GM06990 (cell line): ENCODE results near the gene AFAP1L2.

Experiments used
- DNase-seq: peaks from one replicate; pipeline ENCODE4 v3.0.0-alpha.2; 2011; ENCODE audit not compliant: insufficient read length; ENCODE audit errors: extremely low read depth
- H3K27me3 ChIP-seq: replicated peaks from 2 replicates; pipeline ENCODE4 v1.6.0; 2011; ENCODE audit warnings: low read length; ENCODE audit not compliant: control insufficient read depth, insufficient read depth
- H3K36me3 ChIP-seq: 2 replicates; pipeline ENCODE4 v1.5.1; 2011; ENCODE audit warnings: low read length; ENCODE audit not compliant: control insufficient read depth, insufficient read depth
- H3K4me3 ChIP-seq: replicated peaks from 2 replicates; pipeline ENCODE4 v1.5.1; 2011; ENCODE audit warnings: low read depth, mild to moderate bottlenecking, control low read depth, low read length
- TF ChIP-seq, protein P1 (sequence below): IDR thresholded peaks from 2 replicates; pipeline ENCODE4 v1.5.1; 2011; ENCODE audit warnings: low read length, control low read depth, mild to moderate bottlenecking, inconsistent platforms; ENCODE audit not compliant: insufficient read depth, poor library complexity, severe bottlenecking

Gene AFAP1L2

DNA sequence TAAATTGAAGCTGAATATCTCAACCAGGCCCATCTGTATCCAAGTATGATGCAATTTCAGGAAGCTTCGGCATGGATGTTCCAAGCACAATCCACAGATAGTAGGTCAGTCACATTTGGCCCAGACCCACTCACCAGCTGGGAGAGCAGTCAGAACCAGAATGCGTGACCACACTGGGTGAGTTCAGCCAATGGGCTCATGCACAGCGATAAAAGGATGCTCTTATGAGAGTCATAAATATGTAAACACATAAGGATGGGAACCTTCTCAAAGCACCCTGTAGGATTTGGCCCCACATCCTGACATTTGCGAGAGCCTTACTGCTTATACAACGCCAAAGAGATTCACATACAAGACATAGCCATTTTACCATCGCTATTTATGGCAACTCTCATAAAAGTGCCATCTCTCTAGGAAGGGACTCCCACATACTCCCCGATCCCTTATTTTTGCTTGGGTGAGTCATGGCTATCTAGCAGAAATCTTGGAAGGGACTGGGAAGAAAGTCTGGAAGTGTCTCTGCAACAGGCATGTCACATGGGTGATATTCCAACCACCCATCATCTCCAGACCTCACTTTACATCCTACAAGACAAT, 3.0 kb downstream of the AFAP1L2 start:
- Histone ChIP-seq H3K4me3 (no peak overlapping the region), H3K27me3 (no peaks in the 10 kb centered on the region; the same call in 1 of the 2 replicates), H3K36me3 (no peaks in the 10 kb centered on the region)
- no peak for DNase-seq
- TF ChIP-seq, protein P1, sequence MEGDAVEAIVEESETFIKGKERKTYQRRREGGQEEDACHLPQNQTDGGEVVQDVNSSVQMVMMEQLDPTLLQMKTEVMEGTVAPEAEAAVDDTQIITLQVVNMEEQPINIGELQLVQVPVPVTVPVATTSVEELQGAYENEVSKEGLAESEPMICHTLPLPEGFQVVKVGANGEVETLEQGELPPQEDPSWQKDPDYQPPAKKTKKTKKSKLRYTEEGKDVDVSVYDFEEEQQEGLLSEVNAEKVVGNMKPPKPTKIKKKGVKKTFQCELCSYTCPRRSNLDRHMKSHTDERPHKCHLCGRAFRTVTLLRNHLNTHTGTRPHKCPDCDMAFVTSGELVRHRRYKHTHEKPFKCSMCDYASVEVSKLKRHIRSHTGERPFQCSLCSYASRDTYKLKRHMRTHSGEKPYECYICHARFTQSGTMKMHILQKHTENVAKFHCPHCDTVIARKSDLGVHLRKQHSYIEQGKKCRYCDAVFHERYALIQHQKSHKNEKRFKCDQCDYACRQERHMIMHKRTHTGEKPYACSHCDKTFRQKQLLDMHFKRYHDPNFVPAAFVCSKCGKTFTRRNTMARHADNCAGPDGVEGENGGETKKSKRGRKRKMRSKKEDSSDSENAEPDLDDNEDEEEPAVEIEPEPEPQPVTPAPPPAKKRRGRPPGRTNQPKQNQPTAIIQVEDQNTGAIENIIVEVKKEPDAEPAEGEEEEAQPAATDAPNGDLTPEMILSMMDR, result no peak

DNA sequence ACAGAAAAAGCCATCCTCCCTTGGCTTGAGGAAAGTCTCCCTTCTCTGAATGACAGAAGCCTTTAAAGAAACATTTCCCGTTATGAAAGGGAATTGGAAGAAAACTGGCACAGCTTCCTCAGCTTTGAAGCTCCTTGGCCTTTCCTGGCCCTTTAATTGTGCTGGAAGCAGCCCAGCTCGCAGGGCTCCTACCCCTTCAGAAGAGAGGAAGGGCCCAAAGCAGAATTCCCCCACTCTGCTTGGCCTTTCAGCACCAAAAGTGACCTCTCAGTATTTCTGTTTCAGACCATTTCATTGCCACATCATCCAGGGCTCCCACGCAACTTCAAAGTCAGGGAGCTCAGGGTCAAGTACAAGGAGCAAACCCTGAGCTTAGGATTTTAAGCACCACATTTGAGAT, 4.2 kb downstream of the AFAP1L2 start:
- Histone ChIP-seq H3K4me3 (no peak overlapping the region), H3K27me3 (no peaks in the 10 kb centered on the region; the same call in 1 of the 2 replicates), H3K36me3 (no peaks in the 10 kb centered on the region)
- no peak for DNase-seq
- TF ChIP-seq, protein P1, result no peak

DNA sequence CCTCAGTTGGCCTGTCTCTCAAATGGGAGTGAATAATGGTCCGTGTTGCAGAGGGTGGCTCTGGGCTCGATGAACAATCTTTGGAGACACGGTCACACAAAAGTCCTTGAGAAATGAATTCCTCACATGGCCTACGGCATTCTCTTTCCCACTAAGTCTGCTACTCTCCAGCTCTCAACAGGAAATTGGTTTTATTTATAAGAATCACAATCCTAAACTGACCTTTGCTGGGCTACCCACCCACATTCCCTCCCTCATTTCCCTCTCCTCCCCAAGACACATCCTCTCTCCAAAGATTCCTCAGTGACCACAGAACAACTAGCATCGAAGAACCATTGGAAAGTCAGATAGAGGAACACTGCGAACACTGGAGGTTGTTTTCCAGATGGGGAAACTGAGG, 4.7 kb downstream of the AFAP1L2 start:
- no peaks in the 10 kb centered on the region for H3K36me3 ChIP-seq
- TF ChIP-seq, protein P1, result no peak
- no peak for DNase-seq
- H3K27me3 ChIP-seq, result no peaks in the 10 kb centered on the region; the same call in 1 of the 2 replicates
- H3K4me3 ChIP-seq, result no peak overlapping the region

DNA sequence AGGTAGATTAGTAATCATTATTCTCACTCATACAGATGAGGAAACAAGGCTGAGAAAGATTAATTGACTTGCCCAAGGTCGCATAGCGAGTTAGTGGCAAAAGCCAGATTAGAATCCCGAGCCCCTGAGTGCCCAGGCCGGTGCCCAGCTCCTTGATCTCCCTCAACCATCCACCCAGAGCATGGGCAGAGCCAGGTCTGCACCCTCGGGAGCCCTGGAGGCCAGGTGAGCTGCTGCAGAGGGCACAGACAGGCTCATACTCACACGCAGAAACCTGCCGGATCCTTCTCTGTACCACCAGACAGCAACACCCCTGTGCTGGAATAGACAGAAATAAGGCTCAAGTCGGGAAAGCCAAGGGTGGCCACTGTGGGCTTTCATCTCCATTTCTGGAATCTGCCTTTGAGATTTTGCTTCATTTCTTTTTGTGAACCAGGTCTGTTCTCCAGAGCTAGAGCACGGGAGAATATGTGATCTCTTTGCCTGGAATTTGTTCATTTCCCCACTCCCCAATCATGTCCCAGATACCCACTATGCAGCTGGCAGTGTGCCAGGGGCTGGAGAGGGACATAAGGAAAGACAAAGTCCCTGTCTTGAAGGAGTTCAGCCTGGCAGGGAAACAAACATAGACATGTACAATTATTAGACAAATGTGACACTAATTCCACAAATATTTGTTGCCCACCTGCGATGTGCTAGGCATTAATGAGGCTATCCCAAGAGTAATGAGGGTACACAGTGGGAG, 5.5 kb downstream of the AFAP1L2 start:
- TF ChIP-seq, protein P1, result no peak
- no peaks in the 10 kb centered on the region; the same call in 1 of the 2 replicates for H3K27me3 ChIP-seq
- DNase-seq, result no peak
- H3K4me3 ChIP-seq, result no peak overlapping the region
- H3K36me3 ChIP-seq, result no peaks in the 10 kb centered on the region

DNA sequence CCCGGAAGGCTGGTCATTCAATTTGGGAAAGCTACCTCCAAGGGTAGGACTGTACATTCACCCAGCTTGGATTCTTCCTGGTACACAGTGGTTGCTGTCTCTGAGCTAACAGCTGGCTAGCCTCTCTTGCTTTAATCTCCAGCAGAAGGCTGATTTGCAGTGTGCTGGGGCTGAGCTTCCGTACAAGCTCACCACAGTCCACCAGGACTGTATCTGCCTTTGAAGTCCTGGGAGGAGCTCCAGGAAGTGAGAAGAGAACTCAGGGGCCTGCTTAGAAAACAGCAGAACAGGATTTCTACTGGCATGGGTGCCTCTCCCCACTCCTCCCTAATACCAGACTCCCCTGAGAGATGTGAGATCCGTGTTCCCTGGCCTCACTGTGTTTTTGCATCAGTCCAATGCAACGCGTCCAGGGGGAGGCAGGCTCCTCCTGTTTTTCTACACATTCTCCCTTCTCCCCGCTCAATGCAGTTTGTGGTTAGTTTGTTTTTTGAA, 6.6 kb downstream of the AFAP1L2 start:
- DNase-seq, result no peak
- no peak overlapping the region for H3K4me3 ChIP-seq
- H3K36me3 ChIP-seq, result no peaks in the 10 kb centered on the region
- TF ChIP-seq, protein P1, result no peak
- H3K27me3 ChIP-seq, result no peaks in the 10 kb centered on the region
